ENCODE data around the gene SLC9A9.

SLC9A9 gene

GRCh38 chr3:143241481-143241951 is 606.8 kb downstream of the SLC9A9 start:
- H3K4me3 ChIP-seq = no peak overlapping the region
- no peak overlapping the region for H3K27ac ChIP-seq
- no peak for DNase-seq (ENCODE audit: low spot score)
- no peak for TF ChIP-seq CTCF (IDR thresholded peaks at IDR 0.05)

- TF ChIP-seq CTCF (IDR thresholded peaks at IDR 0.05) = no peak
- Histone ChIP-seq H3K27ac (no peak overlapping the region), H3K4me3 (no peak overlapping the region)
- no peak for DNase-seq (ENCODE audit: low spot score)
Observed at GRCh38 chr3:143240886-143241285, 607.4 kb downstream of the SLC9A9 start.

GRCh38 chr3:143239031-143239430 is 609.2 kb downstream of the SLC9A9 start:
- DNase-seq (ENCODE audit: low spot score) = no peak
- Histone ChIP-seq H3K4me3 (no peak overlapping the region), H3K27ac (no peak overlapping the region)
- no peak for TF ChIP-seq CTCF (IDR thresholded peaks at IDR 0.05)

GRCh38 chr3:143237077-143237627 is 611.1 kb downstream of the SLC9A9 start:
- no peak for DNase-seq (ENCODE audit: low spot score)
- H3K4me3 ChIP-seq = no peak overlapping the region
- no peak overlapping the region for H3K27ac ChIP-seq
- TF ChIP-seq CTCF (IDR thresholded peaks at IDR 0.05) = no peak

DNA sequence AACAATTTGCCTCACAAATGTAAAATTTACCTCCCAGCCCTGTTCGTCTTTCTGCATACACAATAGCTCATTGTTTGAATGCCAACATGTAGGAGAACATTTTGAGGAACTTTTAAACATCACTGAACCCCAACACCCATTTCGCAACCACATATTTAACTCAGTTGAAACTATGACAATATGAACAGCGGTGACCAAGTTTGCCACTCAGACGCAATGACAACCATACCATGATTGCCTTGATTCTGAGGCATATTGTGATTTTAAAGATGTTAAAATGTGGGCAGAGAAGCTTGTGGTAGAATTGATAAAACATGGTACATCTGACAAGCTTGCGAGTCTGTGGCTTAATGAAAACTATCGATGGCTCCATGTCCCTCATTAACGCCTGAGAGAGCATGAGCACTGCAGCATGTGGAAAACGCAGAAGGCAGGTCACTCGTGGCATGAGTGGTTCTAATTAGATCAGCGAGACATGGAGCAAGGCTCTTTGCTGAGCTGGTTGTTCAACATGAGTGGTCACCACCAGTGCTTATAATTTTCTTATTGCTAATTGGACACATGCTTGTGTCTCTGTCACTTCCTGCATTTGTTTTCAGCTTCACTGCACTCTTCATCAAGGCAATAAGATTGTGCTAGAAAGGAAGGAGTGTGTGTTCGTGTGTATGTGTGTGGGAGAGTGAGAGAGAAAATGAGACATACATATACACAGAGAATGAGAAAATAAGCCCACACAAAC is 611.9 kb downstream of the SLC9A9 start:
- Histone ChIP-seq H3K27ac (no peak overlapping the region), H3K4me3 (no peak overlapping the region)
- no peak for DNase-seq (ENCODE audit: low spot score)
- TF ChIP-seq CTCF (IDR thresholded peaks at IDR 0.05) = no peak

GRCh38 chr3:143235614-143236204 is 612.6 kb downstream of the SLC9A9 start:
- no peak for DNase-seq (ENCODE audit: low spot score)
- no peak overlapping the region for H3K4me3 ChIP-seq

More at GRCh38 chr3:143235614-143236204, 612.6 kb downstream of the SLC9A9 start:
- TF ChIP-seq CTCF (IDR thresholded peaks at IDR 0.05) = no peak
- H3K27ac ChIP-seq = no peak overlapping the region

Measured in coronary artery (tissue), 2 donors.